GM19468 (cell line): ENCODE measurements around the gene SCAI.

ENCODE experiments used
- ATAC-seq: cut with Tn5 transposase; IDR thresholded peaks from one replicate; pipeline ENCODE4 v1.9.1; 2021; ENCODE audit warnings: mild to moderate bottlenecking, moderate library complexity, moderate number of reproducible peaks; ENCODE audit not compliant: unreplicated experiment; ENCODE audit errors: extremely low read depth

Gene SCAI

DNA sequence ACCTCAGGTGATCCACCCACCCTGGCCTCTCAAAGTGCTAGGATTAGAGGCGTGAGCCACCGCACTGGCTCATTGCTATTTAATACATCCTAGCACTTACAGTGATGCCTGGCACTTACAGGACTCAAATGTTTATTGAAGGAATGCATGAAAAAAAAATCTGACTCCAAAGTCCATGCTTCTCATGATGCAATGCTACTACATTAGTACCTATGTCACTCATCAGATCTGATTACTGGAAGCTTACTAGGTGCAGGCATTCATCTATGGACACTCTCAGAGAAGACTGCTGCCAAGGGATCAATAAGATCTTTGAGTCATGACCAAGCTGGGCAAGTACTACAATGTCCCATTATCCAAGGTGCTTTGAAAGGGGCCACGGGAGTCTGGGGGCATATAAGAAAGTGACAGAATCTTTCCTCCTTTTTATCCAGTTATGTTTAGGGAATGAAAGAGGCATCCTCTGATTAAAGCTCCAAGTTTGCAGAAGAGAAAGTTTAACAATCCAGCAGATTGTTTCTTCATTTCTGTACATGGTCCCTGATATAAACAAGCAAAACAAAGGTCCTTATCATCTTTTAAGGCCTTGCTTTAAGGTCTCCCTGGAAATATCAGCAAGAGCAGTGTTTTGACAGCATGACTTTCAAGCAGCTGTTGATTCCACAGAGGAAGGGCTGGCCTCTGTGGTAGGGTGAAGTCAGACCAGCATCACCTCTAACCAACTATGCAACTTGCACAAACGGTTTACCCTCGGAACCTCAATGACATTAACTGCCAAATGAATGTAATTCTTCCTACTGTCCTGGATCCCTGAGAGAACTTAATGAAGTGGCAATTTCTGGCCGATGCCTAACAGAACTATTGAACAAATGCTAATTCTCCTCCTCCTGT lies 245.5 kb downstream of the SCAI start:
- no peak for ATAC-seq

DNA sequence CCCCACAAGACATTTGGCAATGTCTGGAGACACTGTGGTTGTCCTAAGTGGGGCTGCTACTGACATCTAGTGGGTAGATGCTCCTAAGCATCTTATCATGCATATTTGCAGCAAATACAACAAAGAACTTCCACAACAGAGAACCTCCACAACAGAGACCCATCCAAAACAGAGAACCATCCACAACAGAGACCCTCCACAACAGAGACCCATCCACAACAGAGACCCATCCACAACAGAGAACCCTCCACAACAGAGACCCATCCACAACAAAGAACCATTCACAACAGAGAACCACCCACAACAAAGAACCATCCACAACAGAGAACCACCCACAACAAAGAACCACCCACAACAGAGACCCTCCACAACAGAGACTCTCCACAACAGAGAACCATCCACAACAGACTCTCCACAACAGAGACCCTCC lies 248.6 kb downstream of the SCAI start:
- no peak for ATAC-seq

DNA sequence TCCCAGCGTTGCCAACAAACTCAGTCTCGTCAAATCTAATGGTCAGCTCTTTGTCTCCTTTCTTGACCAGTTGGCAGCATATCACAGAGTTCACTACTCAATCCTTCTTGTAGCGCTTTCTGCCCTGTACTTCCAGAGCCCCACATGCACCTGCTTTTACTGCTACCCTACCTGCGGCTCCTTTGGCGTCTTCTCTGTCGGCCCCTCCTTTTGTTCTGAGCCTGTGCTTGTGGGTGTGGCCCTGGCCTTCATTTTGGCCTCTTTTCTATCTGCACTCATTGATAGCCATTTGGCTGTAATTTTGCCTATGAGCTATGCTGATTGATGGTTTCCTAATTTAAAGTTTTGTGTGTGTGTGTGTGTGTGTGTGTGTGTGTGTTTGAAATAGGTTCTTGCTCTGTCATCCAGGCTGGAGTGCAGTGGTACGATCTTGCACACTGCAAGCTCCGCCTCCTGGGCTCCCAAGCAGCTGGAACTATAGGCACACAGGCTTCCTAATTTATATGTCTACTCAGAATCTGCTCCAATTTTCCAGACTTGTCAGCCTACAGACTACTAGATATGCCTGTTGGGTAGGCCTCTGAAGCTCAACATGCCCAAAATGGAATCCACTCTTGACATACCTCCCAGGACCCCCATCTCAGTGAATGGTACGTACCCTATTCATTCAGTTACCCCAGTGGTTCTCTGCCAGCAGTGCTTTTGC lies 249.1 kb downstream of the SCAI start:
- ATAC-seq, result no peak
